Hepatocyte (in vitro differentiated cells): ENCODE measurements around the gene CTBP2. TPM values are rescaled to one million over a fixed set of nuclear protein-coding genes. Genes with fewer than 3 reads are reported as not detected.

ENCODE experiments used
- DNase-seq: peaks from one replicate; pipeline ENCODE4 v3.0.0-alpha.2; 2016; ENCODE audit warnings: low spot score
- H2AFZ ChIP-seq: fragments of 200-600 bp; sonication (generic); 2 replicates; pipeline ENCODE4 v1.6.0; 2016; ENCODE audit warnings: antibody characterized with exemption, mild to moderate bottlenecking
- H3K27ac ChIP-seq: fragments of 200-600 bp; sonication (generic); 2 replicates; pipeline ENCODE4 v1.5.1; 2016; ENCODE audit warnings: mild to moderate bottlenecking
- H3K27me3 ChIP-seq: fragments of 200-600 bp; sonication (generic); 2 replicates; pipeline ENCODE4 v1.6.1; 2016
- H3K36me3 ChIP-seq: fragments of 200-600 bp; sonication (generic); replicated peaks from 2 replicates; pipeline ENCODE4 v1.5.1; 2016; ENCODE audit warnings: low read depth; ENCODE audit not compliant: insufficient read depth
- H3K4me1 ChIP-seq: fragments of 200-600 bp; sonication (generic); 2 replicates; pipeline ENCODE4 v1.5.1; 2016; ENCODE audit warnings: mild to moderate bottlenecking, moderate library complexity; ENCODE audit not compliant: insufficient read depth
- H3K4me2 ChIP-seq: fragments of 200-600 bp; sonication (generic); 2 replicates; pipeline ENCODE4 v1.6.0; 2016
- H3K4me3 ChIP-seq: fragments of 200-600 bp; sonication (generic); 2 replicates; pipeline ENCODE4 v1.5.1; 2016; ENCODE audit warnings: mild to moderate bottlenecking
- H3K79me2 ChIP-seq: fragments of 200-600 bp; sonication (generic); 2 replicates; pipeline ENCODE4 v1.6.0; 2017; ENCODE audit warnings: mild to moderate bottlenecking
- H3K9me2 ChIP-seq: fragments of 200-600 bp; sonication (generic); replicated peaks from 2 replicates; pipeline ENCODE4 v1.6.0; 2017; ENCODE audit warnings: mild to moderate bottlenecking; ENCODE audit not compliant: insufficient read depth
- H3K9me3 ChIP-seq: fragments of 200-600 bp; sonication (generic); 2 replicates; pipeline ENCODE4 v1.5.1; 2016; ENCODE audit warnings: low read depth, mild to moderate bottlenecking
- H4K20me1 ChIP-seq: fragments of 200-600 bp; sonication (generic); 2 replicates; pipeline ENCODE4 v1.6.0; 2016; ENCODE audit warnings: mild to moderate bottlenecking; ENCODE audit not compliant: insufficient read depth, poor library complexity, severe bottlenecking
- EZH2 ChIP-seq: fragments of 200-600 bp; sonication (generic); IDR thresholded peaks from 2 replicates; pipeline ENCODE4 v1.6.1; 2016; ENCODE audit warnings: antibody characterized with exemption, mild to moderate bottlenecking, borderline replicate concordance
- EZH2phosphoT487 ChIP-seq: fragments of 200-600 bp; sonication (generic); IDR thresholded peaks from one replicate; pipeline ENCODE4 v1.6.1; 2018; ENCODE audit warnings: antibody characterized with exemption, mild to moderate bottlenecking, low read depth, moderate library complexity; ENCODE audit not compliant: unreplicated experiment, severe bottlenecking
- WGBS: methylation state at CpG from one replicate; pipeline ENCODE4 v1.1.6; 2016; ENCODE audit warnings: low lambda C conversion rate; ENCODE audit errors: missing lambda C conversion rate; 5-methylcytosine and 5-hydroxymethylcytosine counted together
- polyA plus RNA-seq: library from polyadenylated mRNA; unstranded; fragments of >200 nt; fragmentation: Nextera tagmentation; extraction: Ambion mirVana; gene quantifications from 2 replicates; pipeline ENCODE4 v1.2.1, GENCODE V29; 2016
- total RNA-seq: library from RNA; depleted of rRNA; stranded (reverse); fragments of >200 nt; gene quantifications from 2 replicates; pipeline ENCODE4 v1.2.3, GENCODE V29; 2014
- TF ChIP-seq, protein P1 (sequence below): fragments of 200-600 bp; sonication (generic); IDR thresholded peaks from 2 replicates; pipeline ENCODE4 v1.5.1; 2016; ENCODE audit warnings: antibody characterized with exemption, mild to moderate bottlenecking; ENCODE audit not compliant: poor library complexity

Gene CTBP2
- total and polyA plus RNA-seq, 2 experiments from 2014 or later, result 61.3 to 81.0 TPM

DNA sequence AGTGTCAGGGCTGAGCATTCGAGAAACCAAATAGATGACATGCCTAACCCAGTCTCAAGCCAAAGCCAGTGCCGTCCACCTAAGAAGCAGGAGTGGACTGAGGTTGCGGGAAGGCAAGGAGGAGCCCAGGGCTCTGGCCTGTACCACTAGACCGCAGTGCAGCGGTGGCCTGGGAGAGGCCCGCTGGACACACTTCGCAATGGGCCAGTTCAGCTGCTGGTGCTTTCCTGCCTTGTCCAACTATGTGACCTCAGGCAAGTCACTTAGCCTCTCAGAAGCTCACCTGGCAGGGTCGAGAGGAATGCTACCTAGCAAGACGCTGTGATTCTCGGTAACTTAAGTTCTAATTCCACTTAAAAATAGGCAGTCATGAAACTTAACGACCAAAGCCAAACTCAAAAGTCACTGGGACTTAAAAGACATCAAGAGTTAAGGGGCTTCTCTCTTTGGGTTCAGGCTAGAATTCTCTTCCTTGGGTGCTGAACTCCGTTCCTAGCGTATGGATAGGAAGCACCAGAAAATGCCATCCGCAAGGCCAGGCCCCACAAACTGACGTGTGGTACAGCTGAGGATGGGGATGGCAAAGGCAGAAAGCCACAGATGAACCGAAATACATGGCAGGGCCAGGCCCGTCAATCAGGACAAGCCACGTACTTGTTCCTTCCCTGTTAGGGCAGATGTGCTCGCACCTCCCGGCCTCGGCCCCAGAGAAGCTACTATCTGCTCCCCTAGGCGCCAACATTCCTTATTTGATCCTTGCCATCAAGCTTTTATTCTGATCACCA is 34.2 kb downstream of the CTBP2 start:
- Histone ChIP-seq H3K4me2 (no peak overlapping the region), H2AFZ (no peak overlapping the region), H3K9me3 (no peaks in the 10 kb centered on the region), H3K27me3 (no peaks in the 10 kb centered on the region), H3K36me3 (no peaks in the 10 kb centered on the region), H3K9me2 (no peaks in the 10 kb centered on the region), H3K4me1 (peaks cover 12% of the 10 kb centered on the region), H3K27ac (no peak overlapping the region), H3K79me2 (peaks cover 100% of the 10 kb centered on the region), H3K4me3 (no peak overlapping the region), H4K20me1 (peaks cover 89% of the 10 kb centered on the region)
- no peak for DNase-seq
- WGBS, result 91% methylated on average over 22 of the region's 22 CpGs
- no peak for TF ChIP-seq EZH2phosphoT487
- TF ChIP-seq EZH2, result no peak
- TF ChIP-seq, protein P1, sequence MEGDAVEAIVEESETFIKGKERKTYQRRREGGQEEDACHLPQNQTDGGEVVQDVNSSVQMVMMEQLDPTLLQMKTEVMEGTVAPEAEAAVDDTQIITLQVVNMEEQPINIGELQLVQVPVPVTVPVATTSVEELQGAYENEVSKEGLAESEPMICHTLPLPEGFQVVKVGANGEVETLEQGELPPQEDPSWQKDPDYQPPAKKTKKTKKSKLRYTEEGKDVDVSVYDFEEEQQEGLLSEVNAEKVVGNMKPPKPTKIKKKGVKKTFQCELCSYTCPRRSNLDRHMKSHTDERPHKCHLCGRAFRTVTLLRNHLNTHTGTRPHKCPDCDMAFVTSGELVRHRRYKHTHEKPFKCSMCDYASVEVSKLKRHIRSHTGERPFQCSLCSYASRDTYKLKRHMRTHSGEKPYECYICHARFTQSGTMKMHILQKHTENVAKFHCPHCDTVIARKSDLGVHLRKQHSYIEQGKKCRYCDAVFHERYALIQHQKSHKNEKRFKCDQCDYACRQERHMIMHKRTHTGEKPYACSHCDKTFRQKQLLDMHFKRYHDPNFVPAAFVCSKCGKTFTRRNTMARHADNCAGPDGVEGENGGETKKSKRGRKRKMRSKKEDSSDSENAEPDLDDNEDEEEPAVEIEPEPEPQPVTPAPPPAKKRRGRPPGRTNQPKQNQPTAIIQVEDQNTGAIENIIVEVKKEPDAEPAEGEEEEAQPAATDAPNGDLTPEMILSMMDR, result no peak

DNA sequence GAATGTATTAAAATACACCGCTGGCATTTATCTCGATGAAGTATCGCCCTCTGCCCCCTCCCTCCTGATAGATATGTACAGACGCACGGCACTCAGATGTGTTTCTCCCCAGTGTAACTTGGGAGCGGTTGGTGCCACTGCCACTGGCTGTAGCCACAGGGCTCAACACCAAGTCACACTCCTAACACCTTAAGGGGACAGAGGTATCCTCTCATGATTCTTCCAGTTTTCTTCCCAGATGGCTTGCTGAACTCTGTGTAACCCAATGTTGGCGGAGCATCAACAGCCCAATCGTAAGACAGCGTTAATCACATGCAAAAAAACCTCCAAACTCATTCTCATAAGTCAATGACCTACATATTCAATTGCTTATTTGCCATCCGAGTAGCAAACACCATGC is 35.5 kb downstream of the CTBP2 start:
- H3K27me3 ChIP-seq, result no peaks in the 10 kb centered on the region
- TF ChIP-seq EZH2phosphoT487 (no peak), EZH2 (no peak)
- TF ChIP-seq, protein P1, result no peak
- WGBS, result 91% methylated on average over 10 of the region's 10 CpGs
- no peak for DNase-seq
- H3K79me2 ChIP-seq, result peaks cover 100% of the 10 kb centered on the region
- no peaks in the 10 kb centered on the region for H3K9me3 ChIP-seq
- H3K36me3 ChIP-seq, result no peaks in the 10 kb centered on the region
- no peaks in the 10 kb centered on the region for H3K9me2 ChIP-seq
- H2AFZ ChIP-seq, result no peak overlapping the region
- H4K20me1 ChIP-seq, result peaks cover 90% of the 10 kb centered on the region
- peaks cover 24% of the 10 kb centered on the region for H3K4me1 ChIP-seq
- no peak overlapping the region for H3K4me2 ChIP-seq
- H3K4me3 ChIP-seq, result no peak overlapping the region
- H3K27ac ChIP-seq, result no peak overlapping the region

DNA sequence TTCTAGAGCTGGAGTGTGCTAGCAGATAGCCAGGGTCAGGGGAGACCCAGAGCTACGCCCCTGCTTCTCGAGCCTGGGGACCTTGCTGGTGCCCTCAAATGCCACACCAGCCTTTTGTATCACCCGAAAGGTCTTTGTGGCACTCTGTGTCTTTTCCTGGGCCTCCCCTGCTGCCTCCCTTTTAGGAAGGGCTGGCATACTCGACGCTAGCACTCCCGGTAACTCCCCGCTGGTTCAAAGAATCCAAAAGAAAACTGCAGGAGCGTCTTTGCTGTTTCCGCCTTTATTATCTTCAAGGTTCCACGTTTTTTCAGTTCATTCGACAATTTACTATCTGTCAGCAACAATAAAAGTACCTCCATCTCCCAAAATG is 36.3 kb downstream of the CTBP2 start:
- no peak overlapping the region for H3K27ac ChIP-seq
- no peaks in the 10 kb centered on the region for H3K36me3 ChIP-seq
- no peak overlapping the region for H3K4me2 ChIP-seq
- 94% methylated on average over 11 of the region's 11 CpGs for WGBS
- H3K4me3 ChIP-seq, result no peak overlapping the region
- H4K20me1 ChIP-seq, result peaks cover 90% of the 10 kb centered on the region
- no peaks in the 10 kb centered on the region for H3K27me3 ChIP-seq
- no peaks in the 10 kb centered on the region for H3K9me3 ChIP-seq
- H3K4me1 ChIP-seq, result peaks cover 28% of the 10 kb centered on the region
- H3K79me2 ChIP-seq, result peaks cover 100% of the 10 kb centered on the region
- TF ChIP-seq EZH2 (no peak), EZH2phosphoT487 (no peak)
- TF ChIP-seq, protein P1, result no peak
- H3K9me2 ChIP-seq, result no peaks in the 10 kb centered on the region
- DNase-seq, result no peak
- no peak overlapping the region for H2AFZ ChIP-seq
